Lower leg skin (tissue), 3 donors: ENCODE data around the gene ATP5F1D.

Experiments used
- CTCF ChIP-seq, 3 donors: fragments of 450-650 bp; IDR thresholded peaks; one replicate each; pipeline ENCODE4 v1.5.1; 2016; ENCODE audit warnings: antibody characterized with exemption in 3 of 3, mild to moderate bottlenecking in 3 of 3, moderate library complexity in 2 of 3
- POLR2A ChIP-seq, 2 donors: fragments of 450-650 bp; IDR thresholded peaks; one replicate each; pipeline ENCODE4 v1.6.1; 2016 to 2017; ENCODE audit warnings: antibody characterized with exemption in 2 of 2, mild to moderate bottlenecking in 1 of 2, moderate library complexity in 1 of 2

GRCh38 chr19:1258707-1259205 lies 17.2 kb downstream of the ATP5F1D start:
- TF ChIP-seq CTCF (IDR thresholded peaks at IDR 0.05), result no peak
- TF ChIP-seq POLR2A (IDR thresholded peaks at IDR 0.05), result no peak
